NCI-H1694 (cell line): ENCODE measurements around the gene CTXND1.
A peak's percentile ranks its signal among the peaks of the same experiment; 100 is the strongest.

Experiments used
- DNase-seq: peaks from one replicate; lab custom pipeline; 2025; lab: John Stamatoyannopoulos, UW

CTXND1 gene

DNA sequence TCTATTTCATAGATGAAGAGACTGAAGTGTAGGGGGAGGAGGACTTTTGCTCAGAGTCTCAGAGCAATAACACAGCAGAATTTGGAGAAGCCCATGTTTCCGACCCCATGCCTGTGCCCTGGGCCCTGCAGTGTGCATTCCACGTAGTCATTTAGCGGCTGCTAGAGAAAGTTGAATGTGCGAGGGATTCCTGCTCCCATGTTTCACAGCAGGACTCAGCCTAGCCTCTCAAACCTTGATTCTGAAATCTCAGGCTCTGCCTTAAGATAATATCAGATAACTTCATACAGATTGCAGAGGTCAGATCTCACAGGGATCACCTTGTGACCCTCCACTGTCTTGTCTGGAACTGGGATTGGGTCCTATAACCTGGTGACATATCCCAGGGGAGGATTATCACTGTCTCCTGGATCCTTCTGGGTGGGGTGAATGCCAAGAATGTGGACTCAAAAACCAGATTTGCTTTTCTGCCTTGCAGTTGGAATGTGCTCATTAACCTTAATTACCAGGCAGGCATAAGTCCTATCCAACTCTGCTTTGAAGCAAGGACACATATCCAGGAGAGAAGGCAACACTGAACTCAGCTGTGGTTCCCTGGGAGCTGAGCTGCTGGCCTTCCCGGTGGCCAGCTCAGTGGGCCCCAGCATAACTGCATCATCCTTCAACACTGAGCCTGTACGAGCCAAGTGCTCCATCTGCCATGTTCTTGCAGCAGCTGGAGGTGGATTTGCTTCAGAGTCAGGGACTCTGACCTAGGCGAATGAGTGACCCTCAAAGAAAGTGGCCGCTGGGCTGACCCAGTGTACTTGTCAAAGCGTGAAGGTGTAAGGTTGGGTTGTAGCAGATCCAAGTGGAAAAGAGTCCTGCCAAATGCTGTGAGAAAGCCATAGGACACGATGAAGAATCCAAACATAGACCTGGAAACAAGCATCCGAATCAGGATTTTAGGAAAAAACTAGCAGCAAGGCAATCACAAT is 43.0 kb downstream of the CTXND1 start:
- DNase-seq = no peak

DNA sequence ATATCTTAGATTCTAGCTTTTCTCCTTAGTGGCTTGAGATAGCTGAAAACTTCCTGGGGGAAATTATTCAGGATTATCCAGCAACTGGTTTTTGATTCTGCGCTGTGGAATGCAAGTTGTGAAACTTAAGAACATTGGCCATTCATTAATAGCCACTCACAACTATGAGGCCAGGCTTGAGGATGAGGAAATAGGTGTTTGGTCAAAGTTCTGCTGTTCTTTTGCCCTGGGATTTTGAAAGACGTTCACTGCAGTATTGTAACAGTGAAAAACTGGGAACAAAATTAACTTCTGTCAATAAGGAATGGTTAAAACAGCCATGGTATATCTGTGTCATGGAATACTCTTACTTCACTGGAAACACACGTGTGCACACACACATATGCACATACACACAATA is 44.1 kb downstream of the CTXND1 start:
- no peak for DNase-seq

DNA sequence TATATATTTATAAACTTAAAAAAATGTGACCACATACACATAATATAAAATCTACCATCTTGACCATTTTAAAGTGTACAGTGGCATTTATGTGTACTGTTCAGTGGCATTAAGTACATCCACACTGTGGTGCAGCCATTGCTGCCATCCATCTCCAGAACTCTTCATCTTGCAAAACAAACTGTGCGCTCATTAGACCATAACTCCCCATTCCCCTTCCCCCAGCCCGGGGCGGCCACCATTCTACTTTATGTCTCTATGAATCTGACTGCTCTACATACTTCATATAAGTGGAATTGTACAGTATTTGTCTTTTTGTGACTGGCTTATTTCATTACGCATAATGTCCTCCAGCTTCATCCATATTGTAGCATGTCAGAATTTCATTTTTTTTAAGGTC is 47.8 kb downstream of the CTXND1 start:
- DNase-seq = no peak

DNA sequence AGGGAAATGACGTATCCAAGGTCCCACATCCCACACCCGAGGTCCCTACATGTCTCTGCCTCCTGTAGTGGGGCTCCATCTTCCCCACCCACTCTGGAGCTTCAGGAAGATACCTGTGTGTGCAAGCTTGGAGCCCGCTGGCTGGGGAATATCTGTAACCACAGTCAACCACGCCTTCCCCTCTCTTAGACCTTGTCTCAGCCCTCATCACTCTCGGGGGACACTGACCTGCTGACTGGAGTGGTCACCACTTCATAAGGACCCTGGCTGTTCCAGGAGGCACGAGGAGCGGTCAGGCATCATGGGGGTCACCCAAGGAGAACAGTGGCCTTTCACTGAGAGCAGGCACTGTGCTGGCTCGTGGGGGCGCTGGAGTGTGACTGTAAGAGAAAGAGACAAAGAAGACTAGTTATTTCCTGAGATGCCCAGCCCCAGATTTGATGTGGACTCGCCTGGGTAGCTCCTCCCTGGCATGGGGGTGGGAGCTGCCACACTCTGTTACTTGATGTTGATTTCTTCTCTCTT is 48.6 kb downstream of the CTXND1 start:
- DNase-seq = no peak

DNA sequence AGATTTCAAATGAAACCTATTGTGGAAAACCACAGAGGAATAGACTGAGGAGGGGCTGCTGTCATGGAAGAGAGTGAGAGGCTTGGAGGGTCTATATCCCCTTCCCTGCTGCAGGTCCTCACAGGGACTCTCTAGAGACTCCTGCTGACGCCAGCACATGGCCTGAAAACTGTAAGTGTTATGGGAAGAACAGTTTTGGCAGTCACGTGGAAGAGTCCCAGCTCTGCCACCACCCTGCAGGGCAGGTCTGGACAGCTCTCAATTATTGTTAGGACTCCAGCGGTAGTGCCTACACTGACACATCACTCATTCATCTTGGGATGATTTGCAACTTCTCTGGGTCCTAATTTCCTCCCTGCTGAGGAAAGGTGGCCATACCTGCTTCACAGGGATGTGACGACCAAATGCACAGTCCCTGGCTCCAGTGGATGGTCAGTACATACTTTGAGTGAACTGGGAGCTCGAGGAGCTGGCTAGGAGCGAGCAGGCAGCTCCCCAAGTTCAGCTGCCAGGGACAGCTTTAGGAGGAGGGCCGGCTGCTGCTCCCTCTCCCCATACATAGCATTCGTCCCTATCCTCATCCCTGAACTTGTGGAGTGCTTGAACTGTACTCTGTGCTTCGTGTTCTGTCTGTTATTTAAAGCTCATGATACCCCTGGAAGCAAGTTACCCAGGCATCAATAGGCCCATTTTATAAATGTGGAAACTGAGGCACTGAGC is 49.2 kb downstream of the CTXND1 start:
- no peak for DNase-seq

DNA sequence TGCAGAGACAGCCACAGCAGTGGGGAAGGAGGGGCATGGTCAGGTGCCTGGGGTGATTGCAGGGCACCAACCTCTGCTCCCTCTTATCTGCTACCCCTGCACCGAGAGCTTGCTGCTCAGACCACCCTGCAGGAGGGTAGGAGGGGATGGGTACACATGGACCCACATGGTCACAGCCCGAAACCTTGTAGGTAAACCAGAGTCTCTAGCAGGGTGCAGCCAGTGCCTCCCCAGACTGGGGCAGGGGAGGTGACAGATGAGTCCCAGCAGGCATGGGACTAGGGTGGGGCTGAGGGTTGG is 50.0 kb downstream of the CTXND1 start:
- no peak for DNase-seq

DNA sequence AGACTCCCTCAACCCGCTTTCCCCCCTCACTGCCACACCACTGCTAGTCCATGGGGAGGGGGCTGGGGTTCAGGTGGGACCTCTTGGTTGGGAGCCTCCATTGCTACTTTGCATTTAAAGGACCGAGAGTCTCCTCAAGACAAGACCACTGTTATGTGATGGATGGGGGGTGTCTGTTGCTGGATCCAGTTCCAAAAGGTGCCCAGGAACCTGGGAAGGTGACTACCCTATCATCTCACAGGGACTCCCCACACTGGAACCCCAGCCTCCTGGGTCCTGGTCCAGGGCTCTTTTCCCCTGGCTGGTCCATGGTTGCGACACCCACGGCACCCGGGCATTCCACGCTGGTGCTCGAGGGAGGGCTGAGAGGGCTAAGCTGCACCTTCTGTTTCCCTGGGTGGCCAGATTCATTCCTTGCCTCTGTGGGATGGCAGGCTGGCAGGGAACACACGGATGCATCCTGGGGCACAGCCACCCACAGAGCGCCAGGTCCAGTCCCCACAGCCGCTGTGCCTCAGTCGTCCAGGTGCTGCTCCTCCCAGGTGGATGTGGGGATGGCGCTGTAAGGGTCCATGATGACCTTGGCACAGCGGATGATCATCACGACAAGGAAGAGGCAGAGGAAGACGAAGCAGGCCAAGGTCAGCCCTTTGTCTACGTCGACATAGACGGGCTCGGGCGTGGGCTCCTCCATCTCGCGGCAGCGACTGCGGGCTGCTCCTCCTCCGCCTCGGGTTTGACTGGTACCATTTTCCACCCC is 50.6 kb downstream of the CTXND1 start:
- DNase-seq = no peak

DNA sequence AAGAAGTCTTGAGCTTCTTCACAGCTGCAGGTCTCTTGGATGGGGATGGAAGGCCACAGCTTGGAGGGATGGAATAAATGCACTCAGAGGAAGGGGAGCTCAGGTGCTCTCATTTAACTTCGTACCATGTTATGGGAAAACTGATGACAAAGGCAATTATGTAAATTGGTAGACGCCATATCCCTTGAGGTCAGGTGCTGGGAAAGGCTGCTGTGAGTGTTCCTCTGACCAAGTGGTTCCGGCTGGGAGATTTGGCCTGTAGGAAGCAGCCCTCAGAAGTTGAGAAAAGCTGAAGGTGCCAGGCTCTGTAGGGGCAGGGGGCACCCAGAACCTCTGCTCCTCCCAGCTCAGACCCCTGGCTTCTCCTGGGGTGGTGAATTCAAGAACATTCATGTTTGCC is 52.1 kb downstream of the CTXND1 start:
- no peak for DNase-seq

DNA sequence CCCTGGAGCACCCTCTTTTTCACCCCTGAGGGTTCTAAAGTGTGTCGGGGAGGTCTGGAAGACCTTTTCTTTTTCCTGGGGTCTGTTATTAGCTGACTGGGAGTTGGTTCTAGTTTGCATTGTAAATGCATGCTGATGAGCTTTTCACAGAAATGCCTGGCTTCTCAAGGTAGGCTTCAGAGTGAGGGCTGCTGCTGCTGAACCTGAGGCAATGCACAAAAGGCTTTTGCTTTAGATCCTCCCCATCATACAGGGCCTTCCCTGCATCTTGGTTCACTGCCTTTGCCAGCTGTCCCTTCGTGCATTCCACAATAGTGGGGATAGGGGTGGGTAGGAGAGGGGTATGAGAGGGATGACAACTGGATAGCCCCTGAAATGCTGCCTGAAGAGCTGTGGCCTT is 52.6 kb downstream of the CTXND1 start:
- DNase-seq = no peak

DNA sequence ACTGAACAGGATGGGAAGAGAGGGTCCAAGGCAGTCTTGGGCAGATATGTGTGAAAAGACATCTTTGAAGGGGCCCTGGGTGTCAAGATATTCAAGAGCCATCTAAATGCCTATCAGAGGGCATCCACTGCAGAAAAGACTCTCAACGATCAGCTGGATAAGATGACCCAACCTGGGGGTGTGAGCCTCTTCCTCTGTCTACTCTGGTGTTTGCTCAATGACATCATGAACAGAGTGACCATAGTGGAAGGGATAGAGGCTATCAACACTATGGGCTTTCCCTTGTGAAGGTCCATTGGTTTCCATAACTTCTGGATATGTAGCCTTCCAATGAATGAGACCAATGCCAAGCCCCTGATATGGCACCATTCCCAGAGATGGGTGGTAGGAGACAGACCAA is 57.1 kb downstream of the CTXND1 start:
- DNase-seq = no peak

DNA sequence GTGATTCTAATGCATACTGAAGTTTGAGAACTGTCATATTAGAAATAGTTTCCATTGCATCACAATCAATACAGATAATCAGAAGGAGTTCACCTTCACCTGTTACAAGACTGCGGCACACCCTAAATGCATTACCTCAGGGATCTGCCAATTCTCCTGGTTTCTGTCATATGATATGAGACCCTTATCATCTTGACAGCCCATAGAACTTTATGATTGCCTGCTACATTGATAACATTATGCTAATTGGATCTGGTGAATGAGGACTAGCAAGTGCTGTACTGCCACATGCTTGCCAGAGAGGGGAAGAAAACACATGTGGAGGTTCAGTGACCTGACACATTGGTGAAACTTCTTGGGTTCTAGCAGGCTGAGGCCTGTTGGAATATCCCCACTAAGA is 57.8 kb downstream of the CTXND1 start:
- no peak for DNase-seq

DNA sequence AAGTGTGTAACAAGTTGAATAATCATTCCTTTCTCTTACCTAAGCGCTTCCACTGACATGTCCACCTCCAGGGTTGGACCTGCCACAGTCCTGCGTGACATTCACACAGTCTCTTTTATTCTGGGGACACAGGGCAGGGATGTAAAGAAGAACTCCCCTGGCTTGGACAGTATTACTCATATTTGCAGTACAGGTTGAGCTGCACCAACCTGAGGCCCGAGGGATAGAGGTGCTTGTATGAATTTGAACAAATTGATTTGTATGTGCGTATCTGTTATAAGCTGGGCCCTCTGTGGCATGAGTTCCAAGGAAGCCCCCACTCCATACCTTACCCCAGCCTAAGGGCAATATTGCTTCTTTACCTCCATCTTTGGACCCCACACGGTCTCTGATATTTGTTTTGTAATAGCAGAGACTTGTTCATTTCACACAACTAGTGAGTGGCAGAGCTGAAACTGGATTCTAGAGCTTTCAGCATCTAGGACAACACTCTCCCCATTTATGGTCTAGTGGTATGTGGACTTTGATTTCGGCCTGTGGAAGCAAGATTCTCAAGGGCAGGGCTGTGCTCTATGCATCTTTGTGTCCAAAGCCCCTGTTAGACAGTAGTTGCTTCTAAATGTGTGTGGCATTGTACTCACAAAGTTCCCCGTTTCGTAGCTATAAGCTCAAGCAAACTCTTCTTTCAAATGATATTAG is 60.0 kb downstream of the CTXND1 start:
- DNase-seq = no peak

DNA sequence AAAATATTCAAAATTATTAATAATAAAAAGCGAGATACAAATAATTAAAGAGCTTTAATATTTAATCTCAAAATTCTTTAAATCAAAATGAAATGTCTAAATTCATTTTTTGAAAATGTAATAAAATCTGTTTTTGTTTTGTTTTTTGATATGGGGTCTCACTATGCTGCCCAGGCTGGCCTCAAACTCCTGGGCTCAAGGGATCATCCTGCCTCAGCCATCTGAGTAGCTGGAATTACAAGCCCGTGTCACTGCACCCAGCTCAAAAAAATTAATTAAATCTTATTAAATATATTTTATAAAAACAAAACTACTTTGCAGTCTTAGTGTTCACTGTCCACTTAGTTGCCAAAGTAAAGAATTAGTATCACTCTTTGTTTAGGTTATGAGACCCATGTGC is 60.8 kb downstream of the CTXND1 start:
- no peak for DNase-seq

DNA sequence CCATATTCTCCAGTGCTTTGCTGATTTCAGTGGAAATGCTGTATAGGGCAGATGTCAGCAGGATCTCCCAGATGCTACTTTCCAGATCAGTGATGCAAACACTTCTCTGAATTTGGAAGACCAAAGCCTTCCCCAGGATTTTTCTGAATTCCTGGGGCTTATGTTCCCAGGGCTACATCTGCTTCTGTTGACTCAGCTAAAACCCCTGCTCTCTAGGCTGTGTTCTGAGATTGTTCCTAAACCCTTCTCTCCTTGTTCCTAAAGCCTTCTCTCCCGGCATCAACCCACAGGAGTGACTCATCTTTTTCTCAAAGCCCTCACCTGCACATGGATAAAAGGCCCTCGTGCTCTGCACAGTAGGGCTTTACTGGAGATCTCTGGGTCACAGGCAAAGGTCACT is 63.8 kb downstream of the CTXND1 start:
- DNase-seq = peak; percentile 81

DNA sequence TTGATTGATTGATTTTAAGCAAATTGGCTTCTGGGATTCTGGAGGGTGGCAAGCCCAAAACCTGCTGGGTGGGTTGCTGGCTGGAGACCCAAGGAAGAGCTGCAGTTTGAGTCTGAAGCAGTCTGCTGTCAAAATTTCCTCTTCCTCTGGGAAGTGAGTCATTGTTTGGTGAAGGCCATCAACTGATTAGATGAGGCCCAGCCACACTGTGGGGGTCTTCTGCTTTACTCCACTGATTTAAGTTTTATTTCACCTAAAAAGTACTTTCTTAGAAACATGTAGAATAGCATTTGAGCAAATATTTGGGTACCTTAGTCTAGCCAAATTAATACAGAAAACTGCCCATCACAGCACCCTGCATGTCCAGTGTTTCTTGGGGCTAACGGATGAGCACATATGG is 65.4 kb downstream of the CTXND1 start:
- no peak for DNase-seq

DNA sequence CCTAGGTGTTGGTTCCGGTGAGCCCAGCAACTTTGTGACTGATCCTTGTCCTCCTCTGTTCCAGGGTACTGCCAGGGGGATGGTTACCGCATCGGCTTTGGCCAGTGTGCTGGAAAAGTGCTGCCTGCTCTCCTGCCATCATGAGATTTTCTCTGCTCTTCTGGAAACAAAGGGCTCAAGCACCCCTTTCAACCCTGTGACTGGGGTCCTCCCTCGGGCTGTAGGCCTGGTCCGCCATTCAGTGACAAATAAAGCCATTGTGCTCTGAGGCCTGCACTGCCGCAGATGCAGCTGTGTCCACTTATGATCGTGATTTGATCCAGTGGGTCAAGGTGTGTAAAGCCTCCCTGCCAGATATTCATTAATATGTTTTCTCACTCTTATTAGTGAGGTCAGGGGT is 65.9 kb downstream of the CTXND1 start:
- DNase-seq = no peak

DNA sequence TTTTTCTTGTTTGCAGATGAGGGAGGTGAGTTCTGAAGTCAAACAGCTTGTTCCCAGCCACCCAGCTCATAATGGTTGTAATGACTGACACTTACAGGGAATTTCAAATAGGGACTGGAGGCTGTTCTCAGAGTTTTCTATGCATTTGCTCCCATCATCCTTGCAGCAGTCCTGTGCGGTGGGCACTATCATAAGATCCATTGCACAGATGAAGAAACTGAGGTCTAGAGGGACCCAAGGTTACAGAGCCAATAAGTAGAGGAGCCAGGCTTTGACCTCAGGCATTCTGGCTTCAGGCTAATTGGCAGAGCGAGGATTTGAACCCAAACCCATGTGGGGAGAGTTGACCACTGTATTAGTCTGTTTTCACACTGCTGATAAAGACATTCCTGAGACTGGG is 66.9 kb downstream of the CTXND1 start:
- DNase-seq = no peak

DNA sequence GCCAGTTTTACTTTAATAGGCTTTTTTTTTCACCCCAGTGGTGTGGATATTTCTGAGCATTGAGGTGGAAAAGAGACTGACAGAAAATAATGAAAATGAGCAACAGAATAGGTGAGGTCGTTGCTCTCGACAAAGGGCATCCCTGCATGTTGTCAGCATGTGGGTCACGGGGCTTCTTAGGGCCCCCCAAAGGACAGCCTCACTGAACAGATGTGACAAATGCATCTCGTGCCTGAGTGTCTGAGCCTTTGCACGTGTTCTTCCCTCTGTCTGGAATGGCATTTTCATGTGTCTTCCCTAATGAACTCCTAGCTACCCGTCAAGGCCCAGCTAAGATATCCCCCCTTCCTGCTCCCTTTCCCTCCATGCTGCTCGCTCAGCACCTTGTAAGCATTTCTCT is 67.5 kb downstream of the CTXND1 start:
- no peak for DNase-seq

DNA sequence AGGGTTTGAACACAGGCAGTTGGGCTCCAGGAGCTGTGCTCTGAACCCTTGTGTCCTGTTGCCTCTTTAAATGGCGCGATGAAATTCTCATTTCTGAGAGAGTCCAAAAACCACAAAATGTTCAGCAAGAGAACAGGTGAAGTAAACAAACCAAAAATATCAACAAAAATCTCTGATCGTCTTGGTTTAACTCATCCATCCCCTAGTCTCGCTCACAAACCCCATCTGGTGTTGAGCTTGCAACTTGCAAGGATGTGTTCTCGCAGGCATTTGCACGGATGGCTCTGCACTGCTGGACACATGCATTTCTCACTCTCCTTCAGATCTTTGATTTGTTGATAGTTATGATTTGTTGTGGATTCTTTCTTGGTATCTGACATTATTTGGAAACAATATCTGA is 68.1 kb downstream of the CTXND1 start:
- peak; percentile 12 for DNase-seq

DNA sequence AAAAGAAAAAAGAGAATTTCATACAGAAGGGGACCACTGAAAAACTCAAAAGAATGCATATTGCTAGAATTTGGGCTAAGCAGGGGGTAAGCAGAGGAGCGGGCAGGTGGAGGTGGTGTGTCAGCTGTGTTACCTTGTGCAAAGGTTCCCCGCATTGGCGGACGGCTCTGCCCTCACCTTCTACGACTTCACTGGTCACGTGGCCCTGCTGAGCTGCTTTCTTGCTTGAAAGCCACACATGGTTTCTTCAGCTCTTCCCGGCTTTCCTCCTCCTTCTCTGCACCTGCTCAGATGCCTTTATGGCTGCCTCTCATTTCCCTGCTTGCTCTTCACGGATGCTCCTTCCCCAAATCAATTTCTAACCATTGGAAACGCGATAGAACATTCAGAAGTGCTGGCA is 68.7 kb downstream of the CTXND1 start:
- no peak for DNase-seq

DNA sequence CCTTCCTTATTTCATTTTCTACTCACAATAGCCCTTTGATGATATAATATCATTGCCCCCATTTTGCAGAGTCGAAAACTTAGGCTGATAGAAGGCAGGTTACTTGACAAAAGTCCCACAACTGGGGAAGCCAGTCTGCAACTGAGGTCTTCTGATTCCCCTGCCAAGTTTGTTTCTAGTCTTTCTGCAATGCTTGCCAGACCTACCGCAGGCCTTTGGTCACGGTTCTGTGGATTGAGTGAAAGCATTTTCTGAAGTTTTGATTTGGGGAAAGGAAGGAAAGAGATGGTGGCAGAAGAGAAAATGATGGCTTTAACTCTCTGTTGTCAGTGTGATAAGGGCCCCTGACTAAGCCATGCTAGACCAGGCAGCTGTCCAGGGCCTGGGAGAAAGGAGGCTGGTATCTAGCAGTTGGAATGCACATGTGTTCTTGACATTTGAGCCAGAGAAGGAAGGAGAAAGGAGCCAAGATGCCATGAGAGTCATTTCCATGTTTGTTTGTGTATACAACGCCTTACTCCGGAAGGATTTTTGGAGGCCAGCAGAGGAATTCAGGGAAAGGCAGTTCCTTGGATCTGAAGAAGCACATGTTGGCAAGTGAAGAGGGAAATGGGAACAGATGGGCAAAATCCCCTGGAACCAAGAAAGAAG is 69.3 kb downstream of the CTXND1 start:
- no peak for DNase-seq
